GM18858 (cell line): Measurements from ENCODE around the gene IMPDH2.
A peak's percentile ranks its signal among the peaks of the same experiment; 100 is the strongest.

Experiments
- ATAC-seq: cut with Tn5 transposase; IDR thresholded peaks from one replicate; pipeline ENCODE4 v1.9.1; 2021; ENCODE audit not compliant: unreplicated experiment

The IMPDH2 gene

DNA sequence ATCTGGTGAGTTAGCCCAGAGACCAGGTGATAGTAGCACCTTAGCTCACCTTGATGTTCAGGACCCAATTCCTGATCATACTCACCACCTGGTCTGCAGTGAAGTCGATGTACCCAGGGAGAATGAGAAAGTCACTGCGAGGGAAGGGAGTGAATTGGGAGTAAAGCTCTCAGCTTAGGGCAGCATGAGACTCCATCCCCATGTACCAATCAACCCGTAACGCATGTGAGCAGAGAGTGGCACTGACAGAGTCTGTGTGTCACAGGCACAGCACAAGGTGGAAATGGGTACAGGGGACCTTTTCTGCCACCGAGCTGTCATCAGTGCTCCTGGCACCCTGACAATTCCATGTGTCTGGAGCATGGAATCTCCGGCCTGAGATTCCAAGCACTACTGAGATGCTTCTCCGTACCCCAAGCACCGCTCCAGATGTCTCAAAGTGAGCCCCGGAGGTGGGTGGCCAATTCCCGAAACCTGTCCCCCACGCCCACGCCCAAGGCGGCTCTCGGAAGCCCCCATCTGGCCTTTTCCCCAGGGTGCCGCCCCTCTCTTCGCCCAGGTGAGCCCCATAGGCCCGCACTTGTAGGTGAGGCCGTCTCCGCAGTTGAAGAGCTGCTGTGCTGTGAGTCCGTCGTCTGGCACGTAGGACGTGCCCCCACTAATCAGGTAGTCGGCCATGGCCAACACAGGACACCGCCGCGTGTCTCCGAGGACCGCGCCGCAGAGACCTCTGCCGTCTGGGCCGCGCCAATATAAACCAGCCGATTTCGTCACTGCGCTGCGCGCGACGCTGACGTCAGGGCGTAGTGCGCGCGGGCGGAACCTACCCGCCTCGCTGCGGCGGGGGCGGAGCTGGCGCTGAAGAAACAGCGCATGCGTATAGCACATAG lies at the start of gene IMPDH2:
Gene IMPDH2 (minus strand): TSS at position 726 of the 890 bp plus-strand sequence. CDS start 48 bp downstream, at position 678.
- peak; percentile 76 for ATAC-seq

DNA sequence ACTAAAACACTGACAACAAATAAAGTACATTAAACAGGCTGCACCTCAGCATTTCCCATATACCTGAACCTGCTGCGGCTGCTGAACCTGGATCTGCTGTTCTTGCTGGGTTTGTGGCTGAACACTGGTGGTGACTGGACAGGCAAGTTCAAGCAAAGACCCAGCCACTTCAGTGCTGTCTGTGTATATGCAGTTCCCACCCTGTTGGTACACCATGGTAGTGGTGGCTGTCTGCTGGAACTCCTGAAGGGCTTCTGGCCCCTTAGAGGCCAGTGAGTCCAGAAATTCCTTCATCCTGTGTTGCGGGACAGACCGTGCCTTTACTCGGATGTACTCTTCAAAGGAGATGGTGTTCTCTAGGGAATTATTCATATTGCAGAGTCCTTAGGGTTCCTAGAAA lies 47.4 kb upstream of the IMPDH2 start:
- no peak for ATAC-seq

DNA sequence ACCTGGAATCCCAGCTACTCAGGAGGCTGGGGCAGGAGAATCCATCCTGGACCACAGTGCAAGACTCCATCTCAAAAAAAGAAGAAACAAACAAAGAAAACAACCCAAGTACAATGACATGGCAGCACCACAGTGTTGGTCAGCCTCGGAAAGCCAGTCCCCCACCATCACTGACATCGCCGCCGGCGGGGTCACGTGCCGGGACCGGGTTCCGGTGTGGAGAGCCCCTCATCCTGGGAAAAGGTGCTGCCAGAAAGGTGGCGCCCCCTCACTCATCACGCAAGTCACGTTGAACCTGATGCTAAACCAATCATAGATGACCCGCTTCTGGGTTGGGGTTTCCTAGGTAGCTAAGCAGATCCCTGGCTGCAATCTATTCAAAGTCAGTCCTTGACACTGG lies 46.9 kb upstream of the IMPDH2 start:
- ATAC-seq, result no peak

DNA sequence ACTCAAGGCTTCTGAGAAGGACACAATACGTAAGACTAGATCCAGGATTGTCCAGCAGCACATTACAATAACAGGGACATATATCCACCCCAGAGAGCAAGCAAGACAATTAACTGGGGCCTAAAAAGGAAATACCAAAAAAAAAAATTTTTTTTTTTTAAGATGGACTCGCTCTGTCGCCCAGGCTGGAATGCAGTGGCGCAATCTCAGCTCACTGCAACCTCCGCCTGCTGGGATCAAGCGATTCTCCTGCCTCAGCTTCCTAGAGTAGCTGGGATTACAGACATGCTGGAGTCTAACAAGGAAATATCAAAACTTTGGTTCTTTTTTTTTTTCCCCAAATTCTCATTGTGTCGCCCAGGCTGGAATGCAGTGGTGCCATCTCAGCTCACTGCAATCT lies 28.8 kb upstream of the IMPDH2 start:
- no peak for ATAC-seq

DNA sequence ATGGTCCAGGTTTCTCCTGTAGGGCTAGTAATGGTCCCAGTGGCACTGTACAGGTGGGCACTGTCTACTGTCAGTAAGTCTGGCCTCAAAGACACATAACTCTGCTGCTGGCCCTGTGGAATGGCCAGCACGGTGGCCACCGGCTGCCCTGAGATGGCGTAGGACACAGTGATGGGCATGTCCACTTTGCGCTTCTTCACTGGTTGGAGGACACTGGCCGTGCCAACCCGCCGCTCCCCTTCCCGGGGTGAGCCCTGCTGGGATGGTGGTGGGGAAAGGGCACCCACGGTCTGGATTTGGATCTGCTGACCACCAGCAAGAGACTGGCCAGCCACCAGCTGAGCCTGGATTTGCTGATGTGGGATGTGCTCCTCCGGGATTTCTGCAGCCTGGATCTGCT lies 28.1 kb upstream of the IMPDH2 start:
- no peak for ATAC-seq

DNA sequence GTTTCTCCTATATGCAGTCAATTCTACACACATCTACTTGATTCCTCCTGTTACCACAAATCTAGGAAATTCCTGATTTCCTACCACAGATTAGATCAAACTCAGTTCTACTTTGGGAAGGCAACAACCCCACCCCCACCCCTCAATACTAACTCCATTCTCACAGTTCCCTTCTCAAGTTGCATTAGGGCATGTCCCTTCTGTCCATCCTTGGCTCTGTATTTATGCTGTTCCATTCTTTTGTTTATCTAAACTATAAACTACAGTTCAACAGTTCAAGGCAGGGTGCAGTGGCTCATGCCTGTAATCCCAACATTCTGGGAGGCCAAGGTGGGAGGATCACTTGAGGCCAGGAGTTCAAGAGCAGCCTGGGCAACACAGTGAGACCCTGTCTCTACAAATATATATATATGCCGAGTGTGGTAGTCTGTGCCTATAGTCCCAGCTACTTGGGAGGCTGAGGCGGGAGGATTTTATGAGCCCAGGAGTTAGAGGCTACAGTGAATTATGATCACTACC lies 25.2 kb upstream of the IMPDH2 start:
- ATAC-seq, result no peak

DNA sequence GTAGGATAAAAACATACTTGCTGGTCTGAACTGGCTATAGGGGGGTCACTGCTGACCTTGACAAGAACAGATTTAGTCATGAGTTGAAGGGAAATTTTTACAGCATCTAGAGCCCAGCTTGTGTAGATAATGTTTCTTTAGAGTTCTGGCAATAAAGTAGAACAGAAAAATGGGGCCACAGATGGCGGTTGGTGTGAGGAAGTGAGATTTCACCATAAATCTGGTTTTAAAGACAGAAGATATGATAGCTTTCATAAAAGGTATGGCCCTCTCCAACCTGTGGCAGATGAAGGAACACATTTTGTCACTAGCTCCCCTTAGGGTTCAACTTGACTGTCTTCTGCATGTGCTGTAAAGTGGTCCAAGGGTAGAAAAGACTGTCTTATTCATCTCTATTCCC lies 24.3 kb upstream of the IMPDH2 start:
- no peak for ATAC-seq

DNA sequence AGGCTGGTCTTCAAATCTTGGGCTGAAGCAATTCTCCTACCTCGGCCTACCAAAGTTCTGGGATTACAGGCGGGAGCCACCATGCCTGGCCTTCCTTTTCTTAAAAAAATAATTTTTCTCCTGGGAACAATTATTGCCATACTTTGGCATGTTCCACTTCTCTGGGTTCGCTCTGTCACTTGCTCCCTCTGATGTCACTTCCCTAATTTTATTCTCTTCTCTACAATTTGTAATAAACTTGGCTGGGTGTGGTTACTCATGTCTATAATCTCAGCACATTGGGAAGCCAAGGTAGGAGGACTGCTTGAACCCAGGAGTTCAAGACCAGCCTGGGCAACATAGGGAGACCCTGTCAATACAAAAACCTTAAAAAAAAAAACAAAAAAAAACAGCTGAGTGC lies 6.1 kb upstream of the IMPDH2 start:
- no peak for ATAC-seq

DNA sequence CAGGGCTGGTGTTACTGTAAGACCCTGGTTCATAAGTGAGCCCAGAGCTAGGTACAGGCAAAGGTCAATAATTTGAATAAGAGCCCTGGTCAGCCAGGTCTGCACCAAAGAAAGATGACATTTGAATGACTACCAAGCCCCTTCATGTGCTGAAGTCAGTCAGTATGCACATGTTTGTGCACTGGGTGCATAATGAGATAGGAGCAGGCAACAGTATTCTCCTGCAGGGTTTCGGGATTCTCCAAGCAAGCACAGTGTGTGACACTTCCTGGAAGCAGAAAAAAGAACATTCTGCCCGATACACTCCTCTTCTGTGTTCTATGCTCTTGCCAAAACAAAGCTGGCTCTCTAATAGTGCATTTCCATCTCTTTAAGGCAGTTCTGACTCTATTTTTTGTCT lies 5.5 kb upstream of the IMPDH2 start:
- ATAC-seq, result no peak

DNA sequence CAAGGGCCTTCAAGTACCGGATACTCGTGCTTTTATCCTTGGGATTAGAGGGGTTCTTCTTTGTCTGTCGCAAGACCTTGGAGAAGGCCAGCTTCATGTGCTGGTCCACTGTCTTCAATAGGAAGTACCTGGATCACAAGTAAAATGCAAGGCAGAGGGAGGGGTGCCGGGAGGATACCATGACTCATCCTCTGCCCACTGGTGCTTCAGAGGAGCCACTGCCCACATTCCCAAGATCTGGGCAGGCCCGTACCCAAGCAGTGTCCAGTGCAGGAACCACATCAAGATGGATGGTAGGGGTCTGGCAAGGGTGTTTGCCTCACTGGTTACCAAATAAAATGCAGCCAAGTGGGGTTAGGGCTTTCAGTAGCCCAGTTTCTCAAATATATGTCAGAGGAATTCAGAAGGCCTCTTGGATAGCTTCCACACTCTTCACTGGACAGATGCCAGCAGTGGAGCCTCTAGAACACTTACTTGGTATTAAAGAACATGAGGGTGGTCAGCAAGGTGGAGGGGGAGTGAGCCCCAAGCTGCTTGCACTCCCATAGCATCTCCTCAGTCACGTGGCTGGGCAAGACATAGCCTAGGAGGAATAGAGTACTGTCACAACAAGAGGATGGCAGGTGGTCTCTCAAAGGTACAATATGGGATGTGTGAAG lies 3.6 kb upstream of the IMPDH2 start:
- no peak for ATAC-seq

DNA sequence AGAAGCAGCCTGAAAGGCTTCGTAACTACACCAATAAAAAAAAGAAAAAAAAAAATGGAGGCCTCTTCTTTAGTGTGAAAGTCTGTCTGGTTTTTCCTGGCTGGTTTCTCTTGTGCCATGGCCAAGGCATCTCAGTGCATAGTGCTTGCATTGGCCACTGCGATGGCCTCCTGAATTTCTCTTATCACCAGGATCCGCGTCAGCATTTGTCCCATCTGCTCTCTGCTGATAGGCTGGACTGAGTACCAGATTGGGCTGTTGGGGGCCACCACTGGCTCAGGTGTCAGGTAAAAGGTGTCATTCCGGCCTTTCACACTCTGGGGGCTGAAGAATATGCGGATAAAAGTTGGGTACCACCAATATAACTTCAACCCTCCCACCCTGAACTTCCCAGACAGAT lies 1.1 kb upstream of the IMPDH2 start:
- no peak for ATAC-seq

DNA sequence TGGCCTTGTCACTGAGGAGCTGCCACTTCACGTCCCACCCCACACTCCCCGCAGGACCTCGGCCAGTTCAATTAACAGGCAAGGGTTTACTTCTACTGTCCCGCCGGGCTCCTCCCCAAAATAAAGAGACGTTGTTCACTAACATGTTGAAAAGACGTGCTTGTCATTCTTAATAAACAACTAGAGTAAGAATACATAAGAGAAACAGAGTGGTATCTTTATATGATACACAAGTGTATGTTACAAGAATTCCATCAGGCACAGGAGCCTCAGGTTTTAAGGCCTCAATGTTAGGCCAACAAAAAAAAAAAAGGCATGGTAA lies 326 bp upstream of the IMPDH2 start:
- ATAC-seq, result no peak

DNA sequence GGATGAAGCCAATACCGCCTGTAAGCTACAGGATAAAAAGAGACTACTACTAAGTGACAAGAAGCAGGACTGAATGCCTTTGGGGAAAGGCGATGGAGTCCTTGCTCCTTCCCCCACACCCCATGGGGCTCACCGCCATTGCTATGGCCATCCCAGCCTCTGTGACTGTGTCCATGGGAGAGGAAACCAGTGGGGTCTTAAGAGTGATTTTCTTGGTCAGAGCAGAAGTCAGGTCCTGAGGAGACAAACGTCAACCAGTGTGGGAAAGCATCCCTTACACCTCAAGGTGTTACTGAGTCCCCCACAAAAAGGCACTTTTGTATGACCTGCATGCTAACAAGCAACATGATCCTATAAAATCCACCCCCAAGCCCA lies 913 bp downstream of the IMPDH2 start:
- ATAC-seq, result no peak

DNA sequence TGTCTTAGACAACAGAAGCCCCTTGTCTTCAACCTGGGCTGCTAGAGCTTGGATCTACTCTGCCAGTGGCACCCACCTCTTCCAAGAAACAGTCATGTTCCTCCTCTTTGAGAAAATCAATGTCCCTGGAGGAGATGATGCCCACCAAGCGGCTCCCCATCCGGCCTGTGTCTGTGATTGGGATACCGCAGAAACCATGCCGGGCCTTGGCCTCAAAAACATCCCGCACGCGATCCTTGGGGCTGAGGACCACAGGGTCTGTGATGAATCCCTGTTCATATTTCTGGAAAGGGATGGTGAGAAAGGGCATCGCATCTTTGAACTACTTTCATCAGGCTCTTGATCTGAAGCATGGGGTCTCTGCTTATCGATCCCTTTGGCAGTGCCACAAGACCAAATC lies 1.6 kb downstream of the IMPDH2 start:
- no peak for ATAC-seq

DNA sequence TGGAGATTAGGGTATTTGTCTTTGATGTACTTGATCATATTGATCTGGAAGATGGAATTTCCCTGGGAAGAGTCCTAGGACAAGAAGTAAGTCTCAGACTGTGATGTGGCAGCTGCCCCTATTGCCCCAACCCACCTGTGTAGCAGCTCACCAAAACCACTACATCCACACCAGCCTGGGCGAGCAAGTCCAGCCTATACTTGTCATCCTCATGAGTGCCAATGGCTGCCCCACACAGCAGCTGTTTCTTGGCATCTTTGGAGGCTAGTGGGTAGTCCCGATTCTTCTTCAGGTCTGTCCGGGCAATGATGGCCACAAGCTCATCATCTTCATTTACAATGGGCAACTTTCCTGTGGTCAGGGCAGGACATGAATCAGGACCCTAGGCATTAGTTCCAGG lies 2.7 kb downstream of the IMPDH2 start:
- ATAC-seq, result no peak

DNA sequence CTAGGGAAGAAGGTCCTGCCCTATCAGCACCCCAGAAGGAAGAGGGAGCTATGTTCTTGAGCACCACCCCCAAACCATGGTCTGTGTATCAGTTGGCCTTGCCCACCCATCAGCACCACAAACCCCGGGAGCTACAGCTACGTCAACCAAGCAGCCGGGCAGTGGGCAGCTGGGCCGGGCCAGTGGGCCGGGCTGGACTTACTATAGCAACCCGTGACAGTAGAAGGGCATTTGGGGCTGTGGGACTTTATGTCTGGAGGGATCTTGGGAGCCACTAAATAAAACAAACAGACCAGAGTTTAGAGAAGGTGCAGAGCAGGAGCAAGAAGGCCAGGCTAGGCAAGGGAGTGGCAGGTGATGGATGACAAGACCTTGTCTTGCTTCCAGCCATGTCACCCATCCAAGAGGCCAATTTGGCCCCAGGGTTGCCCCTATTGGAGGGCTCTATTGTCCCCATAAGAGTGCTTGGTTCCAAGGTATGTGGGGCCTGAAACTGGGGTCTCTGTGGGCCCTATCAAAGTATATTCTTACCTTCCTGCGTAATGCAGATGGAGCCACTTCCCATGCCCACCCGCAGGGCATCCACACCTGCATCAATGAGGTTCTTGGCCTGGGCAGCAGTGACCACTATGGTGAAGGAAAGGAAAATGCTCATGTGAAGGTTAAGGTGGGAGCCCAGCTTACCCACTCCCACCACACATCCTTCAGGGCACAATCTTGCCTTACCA lies 3.2 kb downstream of the IMPDH2 start:
- no peak for ATAC-seq

DNA sequence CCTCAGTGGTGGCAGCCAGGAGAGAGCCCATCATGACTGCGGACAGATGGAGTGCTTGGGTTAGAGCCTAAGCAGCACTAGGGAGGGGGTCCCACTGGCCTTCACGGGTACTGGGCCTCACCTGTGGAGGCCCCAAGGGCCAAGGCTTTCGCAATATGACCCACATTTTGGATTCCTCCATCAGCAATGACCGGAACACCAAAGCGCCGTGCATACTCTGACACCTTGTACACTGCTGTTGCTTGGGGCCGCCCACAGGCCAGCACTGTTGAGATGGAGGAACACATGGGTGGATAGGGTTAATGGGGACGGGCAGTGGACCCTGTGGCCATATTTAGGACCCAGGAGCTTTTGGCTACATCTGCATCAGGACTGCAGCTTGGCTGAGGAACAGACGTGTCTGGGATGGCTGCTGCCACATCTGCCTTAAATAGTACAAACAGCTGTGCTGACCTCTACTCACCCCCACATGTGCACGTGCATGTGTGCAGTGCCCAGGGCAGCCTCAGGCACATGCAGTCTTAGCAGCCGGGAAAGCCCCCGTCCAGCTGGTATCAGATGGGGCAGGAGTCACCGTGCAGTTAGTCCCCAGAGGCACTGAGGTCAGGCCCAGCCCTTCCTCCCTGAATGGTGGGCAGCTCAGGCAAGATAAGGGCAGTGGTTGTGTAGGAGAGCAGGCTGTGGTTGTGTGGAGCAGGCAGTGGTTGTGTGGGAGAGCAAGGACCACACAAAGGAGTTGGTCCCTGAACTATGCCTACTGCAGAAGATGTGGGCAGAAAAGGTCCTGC lies 4.0 kb downstream of the IMPDH2 start:
- ATAC-seq, result no peak

DNA sequence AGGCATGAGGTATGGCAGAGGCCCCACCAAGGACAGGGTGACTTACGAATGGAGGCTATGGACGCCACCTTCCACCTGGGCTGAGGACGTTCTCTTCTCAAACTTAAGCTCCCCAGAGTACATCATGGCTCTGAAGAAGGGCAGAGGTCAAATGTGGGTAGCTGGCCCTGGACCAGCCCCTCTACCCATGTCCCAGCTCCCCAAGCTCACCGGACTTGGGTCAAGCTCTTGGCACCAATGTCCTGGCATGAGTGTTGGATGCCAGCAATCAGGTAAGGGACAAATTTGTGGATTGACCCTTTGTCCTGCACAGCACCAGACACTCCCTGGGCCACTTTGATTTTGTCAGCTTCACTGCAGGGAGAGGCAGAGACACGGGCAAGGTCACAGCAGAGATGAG lies 4.7 kb downstream of the IMPDH2 start:
- no peak for ATAC-seq

DNA sequence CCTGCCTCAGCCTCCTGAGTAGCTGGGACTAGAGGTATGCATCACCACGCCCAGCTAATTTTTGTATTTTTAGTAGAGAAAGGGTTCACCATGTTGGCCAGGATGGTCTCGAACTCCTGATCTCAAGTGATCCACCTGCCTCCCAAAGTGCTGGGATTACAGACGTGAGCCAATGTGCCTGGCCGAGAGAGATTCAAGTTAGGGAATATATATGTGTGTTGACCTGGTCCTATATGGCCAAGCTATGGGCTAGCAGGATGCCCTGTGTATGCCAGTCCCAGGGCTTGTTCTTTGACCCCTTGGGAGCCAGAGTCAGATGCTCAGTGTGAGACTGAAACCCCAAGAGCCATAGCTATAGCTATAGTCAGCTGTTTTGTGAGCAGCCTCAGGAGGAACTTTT lies 5.4 kb downstream of the IMPDH2 start:
- ATAC-seq, result no peak

DNA sequence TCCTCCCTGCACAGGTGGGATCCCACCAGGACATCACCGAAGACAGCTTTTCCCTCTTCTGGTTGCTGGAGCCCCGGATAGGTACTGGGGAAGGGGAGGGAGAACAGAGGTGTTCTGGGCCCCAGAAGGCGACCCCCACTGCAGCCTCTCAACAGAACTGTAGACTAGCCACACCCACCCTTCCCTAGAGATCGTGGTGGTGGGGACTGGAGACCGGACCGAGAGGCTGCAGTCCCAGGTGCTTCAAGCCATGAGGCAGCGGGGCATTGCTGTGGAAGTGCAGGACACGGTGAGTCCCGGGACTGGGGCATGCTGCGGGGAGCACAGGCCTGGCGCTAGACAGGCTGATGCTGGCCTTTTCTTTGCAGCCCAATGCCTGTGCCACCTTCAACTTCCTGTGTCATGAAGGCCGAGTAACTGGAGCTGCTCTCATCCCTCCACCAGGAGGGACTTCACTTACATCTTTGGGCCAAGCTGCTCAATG lies 6.5 kb downstream of the IMPDH2 start:
- ATAC-seq, result no peak
